ENCODE data around the gene SYT5. TPM values are rescaled to one million over a fixed set of nuclear protein-coding genes. Genes with fewer than 3 reads are reported as not detected.
"Not testable (repeated sequence)": the region's sequence is repeated elsewhere in the genome, so short reads cannot be mapped to it uniquely, and the experiment has no call there.

SYT5 gene
- polyA plus RNA-seq, 3 donors, result 0.18 to 0.60 (median 0.41) TPM

GRCh38 chr19:55208880-55209692, 29.0 kb upstream of the SYT5 start, which contains the start of gene PTPRH:
Gene PTPRH (minus strand): TSS chr19:55209501. CDS start chr19:55209433, 68 bp downstream.
- DNase-seq (ENCODE audit: low read depth in 3 of 3, low spot score in 2 of 3), result no peak

GRCh38 chr19:55206664-55207500, 26.8 kb upstream of the SYT5 start:
- peak in 1 of 3 donors; percentile 27 for DNase-seq (ENCODE audit: low read depth in 3 of 3, low spot score in 2 of 3)

- DNase-seq (ENCODE audit: low read depth in 3 of 3, low spot score in 2 of 3), result not testable (repeated sequence)
Measured at GRCh38 chr19:55202199-55202598, 22.1 kb upstream of the SYT5 start.

- DNase-seq (ENCODE audit: low read depth in 3 of 3, low spot score in 2 of 3), result no peak
Measured at GRCh38 chr19:55199620-55200204, 19.6 kb upstream of the SYT5 start.

GRCh38 chr19:55198651-55199050, 18.6 kb upstream of the SYT5 start:
- DNase-seq (ENCODE audit: low read depth in 3 of 3, low spot score in 2 of 3), result no peak

GRCh38 chr19:55197528-55197927, 17.4 kb upstream of the SYT5 start:
- DNase-seq (ENCODE audit: low read depth in 3 of 3, low spot score in 2 of 3), result no peak

- no peak for DNase-seq (ENCODE audit: low read depth in 3 of 3, low spot score in 2 of 3)
Measured at GRCh38 chr19:55196803-55197202, 16.7 kb upstream of the SYT5 start.

GRCh38 chr19:55193481-55193880, 13.4 kb upstream of the SYT5 start:
- no peak for DNase-seq (ENCODE audit: low read depth in 3 of 3, low spot score in 2 of 3)

- no peak for DNase-seq (ENCODE audit: low read depth in 3 of 3, low spot score in 2 of 3)
Measured at GRCh38 chr19:55189403-55189835, 9.3 kb upstream of the SYT5 start.

GRCh38 chr19:55188625-55189024, 8.5 kb upstream of the SYT5 start:
- DNase-seq (ENCODE audit: low read depth in 3 of 3, low spot score in 2 of 3), result no peak

GRCh38 chr19:55186080-55186479, 6.0 kb upstream of the SYT5 start:
- DNase-seq (ENCODE audit: low read depth in 3 of 3, low spot score in 2 of 3), result no peak

- DNase-seq (ENCODE audit: low read depth in 3 of 3, low spot score in 2 of 3), result no peak
Measured at GRCh38 chr19:55181740-55182139, 1.7 kb upstream of the SYT5 start.

- DNase-seq (ENCODE audit: low read depth in 3 of 3, low spot score in 2 of 3), result peak in 1 of 3 donors; percentile 67
Measured at GRCh38 chr19:55178781-55179599, 1.1 kb downstream of the SYT5 start.

GRCh38 chr19:55176076-55176475, 4.0 kb downstream of the SYT5 start:
- DNase-seq (ENCODE audit: low read depth in 3 of 3, low spot score in 2 of 3), result no peak

- DNase-seq (ENCODE audit: low read depth in 3 of 3, low spot score in 2 of 3), result no peak
Measured at GRCh38 chr19:55175117-55175867, 4.8 kb downstream of the SYT5 start.

GRCh38 chr19:55174425-55175116, 5.5 kb downstream of the SYT5 start:
- DNase-seq (ENCODE audit: low read depth in 3 of 3, low spot score in 2 of 3), result no peak

- DNase-seq (ENCODE audit: low read depth in 3 of 3, low spot score in 2 of 3), result no peak
Measured at GRCh38 chr19:55173714-55174409, 6.2 kb downstream of the SYT5 start.

GRCh38 chr19:55173186-55173713, 6.8 kb downstream of the SYT5 start:
- no peak for DNase-seq (ENCODE audit: low read depth in 3 of 3, low spot score in 2 of 3)
